ENCODE results near the gene SPIN1.

The SPIN1 gene

DNA sequence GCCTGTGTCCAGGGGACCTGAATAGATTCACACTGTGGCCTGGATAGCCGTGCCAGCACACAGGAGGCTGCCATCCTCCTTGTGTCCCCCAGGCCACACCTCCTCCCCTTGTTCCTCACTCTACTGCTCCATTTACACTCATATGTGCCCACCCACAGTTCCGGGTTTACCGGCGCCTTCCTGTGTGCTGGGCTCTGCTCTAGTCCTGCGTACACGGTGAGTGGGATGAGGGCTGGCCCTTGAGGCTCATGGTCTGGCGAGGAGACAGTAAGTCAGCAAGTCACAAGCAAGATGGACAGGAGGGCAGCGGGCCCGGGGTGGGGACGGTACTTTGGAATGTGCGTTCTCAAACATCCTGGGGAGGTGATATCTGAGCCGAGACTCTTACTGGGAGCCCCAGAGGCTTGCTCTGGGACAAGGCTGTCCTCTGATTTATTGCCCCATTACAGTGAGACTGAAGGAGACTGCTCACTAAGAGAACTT, 114.3 kb downstream of the SPIN1 start:
- no peak for DNase-seq

- DNase-seq = no peak
Observed at GRCh38 chr9:88503081-88503844, 115.0 kb downstream of the SPIN1 start.

DNA sequence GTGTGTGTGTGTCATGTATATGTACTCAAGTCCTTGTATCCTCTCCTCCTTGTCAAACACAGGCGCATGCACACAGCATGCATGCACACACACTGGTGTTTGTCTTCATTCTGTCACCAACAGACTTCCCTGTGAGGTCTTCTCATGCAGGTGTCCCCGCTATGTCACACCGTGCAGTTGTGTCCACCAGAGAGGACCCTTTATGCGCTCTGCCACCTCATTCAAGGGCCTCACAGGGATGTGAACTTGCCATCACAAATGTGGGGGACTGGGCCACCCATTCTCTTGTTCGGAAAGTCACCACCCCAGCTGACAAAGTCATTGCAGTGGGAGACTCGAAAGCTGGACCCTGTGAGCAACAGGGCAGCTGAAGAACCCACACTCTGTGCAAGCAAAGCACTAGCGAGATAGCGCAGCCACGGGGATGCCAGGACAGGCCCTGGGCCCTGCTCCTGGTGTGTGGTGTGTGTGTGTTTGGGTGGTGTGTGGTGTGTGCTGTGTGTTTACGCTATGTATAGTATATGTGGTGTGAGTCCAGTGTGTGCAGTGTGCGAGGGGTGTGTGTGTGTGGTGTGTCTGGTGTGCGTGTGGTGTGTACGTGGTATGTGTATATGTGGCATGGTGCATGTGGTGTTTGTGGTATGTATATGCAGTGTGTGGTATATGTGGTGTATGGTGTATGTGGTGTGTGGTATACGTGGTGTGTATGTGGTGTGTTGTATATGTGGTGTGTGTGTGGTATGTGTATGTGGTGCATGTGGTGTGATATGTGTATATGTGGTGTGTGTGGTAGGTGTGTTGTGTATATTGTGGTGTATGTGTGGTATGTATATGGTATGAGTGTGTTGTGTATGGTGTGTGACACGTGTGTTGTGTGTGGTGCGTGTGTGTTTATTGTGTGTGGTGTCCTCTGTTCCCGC, 115.9 kb downstream of the SPIN1 start:
- no peak for DNase-seq

- DNase-seq = no peak
Observed at GRCh38 chr9:88508326-88508725, 120.1 kb downstream of the SPIN1 start.

DNA sequence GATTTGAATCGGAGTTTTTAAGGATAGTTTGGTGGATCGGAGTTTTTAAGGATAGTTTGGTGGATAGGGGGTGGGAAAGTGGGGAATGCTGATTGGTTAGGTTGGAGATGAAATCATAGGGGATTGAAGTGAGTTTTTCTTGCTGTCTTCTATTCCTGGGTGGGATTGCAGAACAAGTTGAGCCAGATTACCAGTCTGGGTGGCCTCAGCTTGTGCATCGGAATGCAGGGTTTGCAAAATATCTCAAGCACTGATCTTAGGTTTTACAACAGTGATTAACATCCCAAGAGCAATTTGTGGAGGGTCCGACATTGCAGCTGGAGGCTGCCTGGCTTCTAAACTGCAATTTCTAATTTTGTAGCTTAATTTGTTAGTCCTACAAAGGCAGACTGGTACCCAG, 123.7 kb downstream of the SPIN1 start:
- DNase-seq = no peak

- no peak for DNase-seq
Observed at GRCh38 chr9:88514247-88514646, 126.0 kb downstream of the SPIN1 start.

DNA sequence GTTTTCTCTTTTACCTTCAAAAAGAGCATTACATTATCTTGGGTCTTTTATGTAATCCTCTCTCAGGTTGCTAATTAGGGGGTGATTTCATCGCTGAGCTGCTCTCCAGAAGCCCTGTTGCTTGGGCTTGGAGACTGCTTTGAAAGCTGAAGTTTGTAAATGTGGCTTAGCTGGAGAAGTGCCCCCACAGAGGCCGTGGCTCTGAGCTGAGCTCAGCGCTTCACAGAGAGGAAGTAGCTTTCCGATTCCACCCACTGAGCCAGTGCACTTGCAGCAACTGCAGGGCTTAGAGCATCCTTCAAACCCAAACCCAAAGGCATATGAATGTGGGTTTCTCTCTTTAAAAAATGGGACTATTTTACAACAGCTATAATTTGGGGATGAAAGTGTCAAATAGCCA, 133.1 kb downstream of the SPIN1 start:
- DNase-seq = no peak

- DNase-seq = no peak
Observed at GRCh38 chr9:88522360-88522759, 134.1 kb downstream of the SPIN1 start.

DNA sequence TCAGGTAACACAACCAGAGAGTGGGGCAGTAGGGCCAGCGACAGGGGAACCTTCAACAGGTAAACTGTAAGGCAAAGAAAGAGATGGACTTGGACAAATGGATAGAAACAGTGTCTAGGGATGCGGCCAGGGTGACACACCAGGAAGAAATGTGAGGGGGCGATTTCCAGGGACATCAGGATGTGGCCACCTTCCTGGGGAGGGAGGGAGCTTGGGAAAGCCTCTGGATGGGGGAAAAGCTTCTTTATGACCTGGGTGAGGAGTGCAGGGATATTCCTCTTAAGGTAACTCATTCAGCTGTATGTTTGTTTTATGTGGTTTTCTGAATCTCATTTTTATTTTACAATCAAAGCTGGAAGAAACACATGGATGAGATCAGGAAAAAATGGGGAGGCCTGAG, 134.8 kb downstream of the SPIN1 start:
- no peak for DNase-seq

DNA sequence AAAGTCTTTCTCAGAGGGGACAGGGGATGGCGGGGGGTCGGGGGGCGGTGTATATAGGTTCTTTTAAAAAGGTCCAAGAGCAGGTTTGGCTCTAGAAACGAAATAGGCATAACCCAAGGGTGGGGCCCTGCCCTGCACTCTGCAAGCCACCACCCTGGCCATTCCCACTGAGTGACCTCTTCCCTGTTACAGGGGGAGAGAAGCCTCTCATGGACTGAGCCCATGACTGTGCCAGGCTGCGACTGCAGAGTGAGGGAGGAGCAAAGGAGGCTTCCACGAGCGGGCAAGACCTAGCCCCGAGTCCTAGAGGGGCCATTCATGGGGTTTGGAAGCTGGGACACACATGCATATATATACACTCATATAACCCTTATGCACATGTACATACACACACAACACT, 136.7 kb downstream of the SPIN1 start:
- no peak for DNase-seq

DNA sequence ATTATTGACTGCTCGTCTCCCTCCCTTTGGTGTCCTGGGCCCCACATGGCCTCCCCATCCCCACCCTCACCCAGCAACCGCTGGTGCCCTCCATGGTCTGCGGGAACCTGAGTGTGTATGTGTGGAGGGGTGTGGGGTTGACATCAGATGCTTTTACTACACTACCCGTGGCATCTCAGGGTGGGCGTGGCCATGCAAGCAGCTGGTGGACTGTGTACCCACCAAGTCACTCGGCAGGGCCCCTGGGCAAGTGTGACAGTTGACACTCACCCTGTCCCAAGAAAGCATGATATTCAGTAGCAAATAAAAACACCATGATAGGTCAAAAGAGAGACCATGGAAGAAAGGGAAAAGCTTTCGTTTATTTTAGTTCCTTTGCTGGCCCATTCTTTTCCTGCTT, 139.4 kb downstream of the SPIN1 start:
- no peak for DNase-seq
